Mammary epithelial cell (primary cell): Measurements from ENCODE around the gene MBNL2.

Experiments
- EZH2 ChIP-seq: IDR thresholded peaks from 2 replicates; pipeline ENCODE4 v1.6.1; 2012; ENCODE audit warnings: low read length, inconsistent platforms, borderline replicate concordance
- TF ChIP-seq, protein P1 (sequence below), 2 donors: IDR thresholded peaks in 1 of 2; conservative IDR thresholded peaks in 1 of 2; 2 replicates each; pipeline ENCODE4 v1.5.1; 2011 to 2012; ENCODE audit warnings: inconsistent platforms in 2 of 2, low read length in 2 of 2, mild to moderate bottlenecking in 2 of 2, control low read depth in 1 of 2, low read depth in 1 of 2; ENCODE audit not compliant: insufficient read depth in 1 of 2; ENCODE audit errors: extremely low read depth in 1 of 2

DNA sequence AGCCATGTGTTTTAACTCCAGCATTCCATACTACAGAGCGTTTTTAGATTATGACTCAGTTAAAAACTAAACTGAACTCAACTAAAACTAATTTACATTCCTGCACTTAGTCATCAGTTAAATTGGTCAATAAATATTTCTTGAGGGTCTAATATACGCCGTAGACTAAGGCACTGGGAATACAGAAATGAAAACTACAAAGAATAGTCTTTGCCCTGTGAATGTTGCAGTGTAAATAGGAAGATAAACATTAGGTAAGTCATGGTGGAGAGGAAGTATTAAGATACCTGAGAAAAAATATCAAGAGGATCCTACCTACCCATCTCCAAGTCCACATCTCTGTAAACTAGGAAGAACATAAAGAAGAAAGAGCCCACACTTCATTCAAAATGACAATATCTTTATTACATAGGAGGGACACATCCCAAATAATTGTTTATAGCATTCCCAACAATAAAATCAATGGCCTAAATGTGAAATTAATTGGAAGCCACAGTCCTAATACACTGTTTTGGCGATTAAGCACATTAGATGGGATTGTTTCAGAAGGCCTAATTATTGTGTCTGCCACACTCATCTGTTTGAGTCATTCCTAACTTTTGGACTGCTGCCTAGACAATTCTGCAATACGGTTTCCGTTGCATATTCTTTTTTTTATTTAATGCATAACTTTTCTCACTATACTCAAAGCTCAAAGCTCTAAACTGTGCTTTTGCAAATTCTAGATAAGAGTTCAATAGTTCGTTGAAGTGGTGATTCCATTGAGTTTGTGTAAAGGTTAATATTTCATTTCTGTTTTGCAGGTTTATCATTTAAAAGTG, 52.9 kb downstream of the MBNL2 start:
- TF ChIP-seq, protein P1, sequence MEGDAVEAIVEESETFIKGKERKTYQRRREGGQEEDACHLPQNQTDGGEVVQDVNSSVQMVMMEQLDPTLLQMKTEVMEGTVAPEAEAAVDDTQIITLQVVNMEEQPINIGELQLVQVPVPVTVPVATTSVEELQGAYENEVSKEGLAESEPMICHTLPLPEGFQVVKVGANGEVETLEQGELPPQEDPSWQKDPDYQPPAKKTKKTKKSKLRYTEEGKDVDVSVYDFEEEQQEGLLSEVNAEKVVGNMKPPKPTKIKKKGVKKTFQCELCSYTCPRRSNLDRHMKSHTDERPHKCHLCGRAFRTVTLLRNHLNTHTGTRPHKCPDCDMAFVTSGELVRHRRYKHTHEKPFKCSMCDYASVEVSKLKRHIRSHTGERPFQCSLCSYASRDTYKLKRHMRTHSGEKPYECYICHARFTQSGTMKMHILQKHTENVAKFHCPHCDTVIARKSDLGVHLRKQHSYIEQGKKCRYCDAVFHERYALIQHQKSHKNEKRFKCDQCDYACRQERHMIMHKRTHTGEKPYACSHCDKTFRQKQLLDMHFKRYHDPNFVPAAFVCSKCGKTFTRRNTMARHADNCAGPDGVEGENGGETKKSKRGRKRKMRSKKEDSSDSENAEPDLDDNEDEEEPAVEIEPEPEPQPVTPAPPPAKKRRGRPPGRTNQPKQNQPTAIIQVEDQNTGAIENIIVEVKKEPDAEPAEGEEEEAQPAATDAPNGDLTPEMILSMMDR (conservative IDR thresholded peaks at IDR 0.05 in 1 of 2, IDR thresholded peaks at IDR 0.05 in 1 of 2; ENCODE audit: extremely low read depth in 1 of 2, insufficient read depth in 1 of 2, low read depth in 1 of 2, low read length in 2 of 2), result no peak
- no peak for TF ChIP-seq EZH2
